Measurements from ENCODE around the gene ASXL2.

- TF ChIP-seq POLR2A (IDR thresholded peaks at IDR 0.05; ENCODE audit: low read depth, low read length) (no peak), POLR2AphosphoS5 (IDR thresholded peaks at IDR 0.05; ENCODE audit: low read depth, low read length) (no peak), TAF1 (IDR thresholded peaks at IDR 0.05; ENCODE audit: low read depth, low read length) (no peak), POU2F2 (IDR thresholded peaks at IDR 0.05; ENCODE audit: low read depth, low read length) (no peak), SPI1 (IDR thresholded peaks at IDR 0.05; ENCODE audit: low read depth, low read length) (no peak), PAX5 (IDR thresholded peaks at IDR 0.05; ENCODE audit: insufficient read depth, low read length, severe bottlenecking) (no peak)
These were observed 54.1 kb downstream of the ASXL2 start for GRCh38 chr2:25824216-25824615.
